ENCODE measurements around the gene ASCL3. TPM values are rescaled to one million over a fixed set of nuclear protein-coding genes. Genes with fewer than 3 reads are reported as not detected.
A peak's percentile ranks its signal among the peaks of the same experiment; 100 is the strongest.
"Not testable (repeated sequence)": the region's sequence is repeated elsewhere in the genome, so short reads cannot be mapped to it uniquely, and the experiment has no call there.

ASCL3 gene
- total RNA-seq, 1 donor from 2014 or later, result not detected

DNA sequence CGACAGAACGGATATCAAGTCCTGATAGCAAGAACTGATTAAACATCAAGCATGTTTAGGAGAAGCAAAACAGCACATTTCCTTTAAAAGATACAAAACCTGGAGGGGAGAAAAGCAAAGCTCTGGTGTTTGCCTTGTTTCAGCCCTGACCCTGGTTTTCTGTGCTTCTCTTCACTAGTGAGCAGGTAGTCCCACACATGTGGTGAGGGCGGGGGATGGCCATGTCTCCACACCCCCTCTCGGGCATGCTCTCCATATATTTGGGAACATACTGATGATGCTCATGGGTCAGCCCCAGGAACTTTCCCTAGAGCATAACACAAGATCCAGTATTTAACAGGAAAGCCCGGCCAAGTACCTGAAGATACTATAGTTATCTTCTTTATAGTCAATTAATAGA lies 20.1 kb downstream of the ASCL3 start:
- intact Hi-C loops (cut with DNase I), result no loop called here
- ATAC-seq (no peak), DNase-seq (ENCODE audit: low spot score) (no peak)

DNA sequence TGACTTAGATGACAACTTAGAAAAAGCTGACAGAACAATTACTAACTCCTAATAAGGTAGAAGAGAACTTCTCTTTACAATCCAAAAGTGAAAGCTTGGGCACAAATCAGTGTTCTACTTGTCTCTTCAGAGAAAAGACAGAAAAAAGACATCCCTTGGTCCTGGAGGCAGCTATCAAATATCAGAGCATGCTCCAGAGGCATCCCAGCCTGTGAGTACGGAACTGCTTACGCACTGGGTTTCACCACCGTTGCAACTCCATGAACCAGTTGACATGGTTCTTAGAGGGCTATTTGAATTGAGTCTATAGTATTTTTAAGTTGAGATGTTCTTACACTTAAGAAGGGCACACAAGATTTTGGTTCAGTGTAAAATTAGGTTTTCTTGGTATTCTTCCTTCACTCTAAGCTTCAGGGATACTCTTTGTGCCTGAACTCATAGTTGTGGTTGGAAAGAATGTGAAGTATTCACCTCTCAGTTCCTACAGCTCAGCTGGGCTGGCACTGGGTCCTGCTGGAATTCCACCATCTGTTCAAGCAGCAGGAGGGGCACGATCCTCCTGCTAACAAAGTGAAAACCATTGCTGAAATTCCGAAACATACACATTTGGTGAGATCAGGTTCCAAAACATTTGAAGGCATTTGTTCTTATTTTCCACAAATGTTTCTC lies 25.5 kb downstream of the ASCL3 start:
- intact Hi-C loops (cut with DNase I), result no loop called here
- ATAC-seq, result peak; percentile 80
- no peak for DNase-seq (ENCODE audit: low spot score)

DNA sequence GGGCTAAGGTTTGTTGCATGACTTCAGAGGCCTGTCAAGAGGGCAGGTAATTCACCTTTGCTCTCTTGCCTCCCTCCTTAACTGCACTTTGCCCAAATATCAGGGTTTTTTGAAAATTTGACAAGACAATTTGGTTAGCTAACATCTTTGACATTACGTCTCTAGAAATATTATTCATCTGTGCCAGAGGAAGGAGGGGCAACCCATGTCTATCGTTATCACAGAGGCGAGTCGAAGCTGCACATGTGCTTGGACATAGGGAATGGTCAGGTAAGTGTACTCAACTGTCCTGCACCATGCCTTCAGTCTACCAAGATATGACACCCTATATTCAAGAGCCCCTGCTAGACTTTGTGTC lies 28.2 kb downstream of the ASCL3 start:
- intact Hi-C loops (cut with DNase I), result no loop called here
- ATAC-seq (no peak), DNase-seq (ENCODE audit: low spot score) (no peak)

DNA sequence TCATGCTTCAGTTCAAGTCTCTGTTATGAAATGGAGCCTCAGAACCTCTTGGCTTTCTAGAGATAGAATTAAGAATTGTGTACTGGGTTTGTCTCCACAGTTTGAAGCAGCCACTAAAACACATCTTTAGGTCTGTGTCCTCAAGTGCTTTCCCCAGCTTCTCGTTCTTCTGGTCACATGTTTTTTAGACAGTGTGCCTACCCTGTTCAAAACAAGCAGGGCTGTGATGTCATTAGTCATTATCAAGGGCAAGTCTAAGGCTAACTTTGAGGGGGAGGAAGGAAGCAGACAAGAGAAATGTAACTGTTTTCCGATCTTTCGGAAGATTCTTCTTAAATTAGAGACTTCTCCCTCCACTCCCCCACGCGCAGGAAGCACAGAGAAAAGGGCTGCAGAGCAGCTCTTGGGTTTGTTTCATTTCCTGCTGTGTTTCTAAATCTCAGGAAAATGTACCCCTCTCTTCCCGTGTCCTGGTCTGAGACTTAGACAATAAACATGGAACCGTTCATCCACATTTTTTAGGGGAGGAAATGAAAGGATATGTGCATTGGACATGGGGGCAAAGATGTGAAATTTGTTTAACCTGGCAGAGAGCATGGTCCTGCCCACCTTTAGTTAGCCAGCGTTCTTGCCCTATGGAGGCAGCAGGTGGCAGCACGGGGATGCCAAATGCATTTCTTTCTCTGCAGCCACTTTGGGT lies 28.7 kb downstream of the ASCL3 start:
- intact Hi-C loops (cut with DNase I), result no loop called here
- ATAC-seq (peak; percentile 32), DNase-seq (ENCODE audit: low spot score) (no peak)

DNA sequence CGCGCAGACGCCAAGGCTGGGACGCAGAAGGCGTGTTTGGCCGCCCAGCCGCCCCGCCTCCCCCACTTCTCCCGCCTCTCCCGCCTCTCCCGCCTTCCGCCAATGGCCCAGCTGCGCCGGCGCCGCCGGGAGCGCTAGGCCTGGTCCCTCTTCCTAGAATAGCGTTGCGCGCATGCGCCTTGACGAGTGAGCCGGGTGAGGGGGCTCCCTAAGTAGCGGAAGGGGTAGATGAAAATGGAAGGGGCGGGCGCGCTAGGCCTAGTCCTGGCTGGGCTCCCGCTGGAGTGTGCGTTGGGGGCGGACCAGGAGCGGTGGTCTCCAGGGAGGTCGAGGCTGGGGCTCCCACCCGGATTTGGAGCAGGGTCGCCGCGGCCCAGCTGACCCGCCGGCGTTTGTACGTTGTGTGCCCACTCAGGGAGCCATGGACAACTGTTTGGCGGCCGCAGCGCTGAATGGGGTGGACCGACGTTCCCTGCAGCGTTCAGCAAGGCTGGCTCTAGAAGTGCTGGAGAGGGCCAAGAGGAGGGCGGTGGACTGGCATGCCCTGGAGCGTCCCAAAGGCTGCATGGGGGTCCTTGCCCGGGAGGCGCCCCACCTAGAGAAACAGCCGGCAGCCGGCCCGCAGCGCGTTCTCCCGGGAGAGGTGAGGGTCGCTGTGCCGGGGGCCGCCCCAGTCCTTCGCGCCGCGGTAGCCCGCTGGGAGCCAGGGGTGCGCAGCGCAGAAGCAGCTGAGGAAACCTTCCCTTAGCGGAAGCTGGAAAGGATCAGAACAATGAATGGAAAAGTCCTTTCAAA lies 31.6 kb downstream of the ASCL3 start, which contains the start of gene AKIP1:
AKIP1 (plus strand) TSS at position 161 of the 795 bp plus-strand sequence; CDS start at position 422, 261 bp downstream.
- peak; percentile 98 for DNase-seq (ENCODE audit: low spot score)
- peak; percentile 97 for ATAC-seq
- intact Hi-C loops (cut with DNase I), result no loop called here

DNA sequence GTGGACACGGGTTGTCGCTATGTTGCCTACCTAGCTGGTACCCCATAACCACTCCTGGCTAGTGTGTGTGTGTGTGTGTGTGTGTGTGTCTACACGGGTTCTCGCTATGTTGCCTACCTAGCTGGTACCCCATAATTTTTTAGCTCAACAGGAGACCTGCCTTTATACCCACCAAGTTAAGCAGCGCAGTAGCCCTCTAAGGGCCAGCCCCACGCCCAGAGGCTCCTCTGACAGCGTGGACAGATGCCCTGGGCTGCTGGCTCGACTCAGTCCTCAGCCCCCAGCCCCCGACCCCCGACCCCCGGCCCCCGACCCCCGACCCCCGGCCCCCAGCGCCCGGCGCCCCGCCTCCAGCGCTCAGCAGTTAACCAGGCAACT lies 32.2 kb downstream of the ASCL3 start:
- no peak for DNase-seq (ENCODE audit: low spot score)
- intact Hi-C loops (cut with DNase I), result no loop called here
- ATAC-seq, result no peak

DNA sequence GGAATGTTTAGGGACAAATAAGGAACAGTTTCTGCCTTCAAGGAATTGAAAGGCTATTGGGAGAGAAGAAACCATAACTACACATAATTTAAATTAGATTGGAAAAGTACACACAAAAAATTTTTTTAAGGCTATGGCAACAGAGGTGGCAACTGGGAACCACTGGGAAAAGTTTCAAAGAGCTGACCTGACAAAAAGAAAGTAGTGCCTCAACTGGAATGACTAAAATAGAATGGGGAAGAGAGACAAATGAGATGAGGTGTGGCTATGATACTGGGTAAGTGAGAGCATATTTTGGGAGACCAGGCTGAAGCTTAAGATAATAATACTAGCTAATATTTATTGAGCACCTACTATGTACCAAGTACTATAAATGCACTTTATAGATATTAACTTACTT lies 34.7 kb downstream of the ASCL3 start:
- intact Hi-C loops (cut with DNase I), result no loop called here
- no peak for DNase-seq (ENCODE audit: low spot score)
- no peak for ATAC-seq

DNA sequence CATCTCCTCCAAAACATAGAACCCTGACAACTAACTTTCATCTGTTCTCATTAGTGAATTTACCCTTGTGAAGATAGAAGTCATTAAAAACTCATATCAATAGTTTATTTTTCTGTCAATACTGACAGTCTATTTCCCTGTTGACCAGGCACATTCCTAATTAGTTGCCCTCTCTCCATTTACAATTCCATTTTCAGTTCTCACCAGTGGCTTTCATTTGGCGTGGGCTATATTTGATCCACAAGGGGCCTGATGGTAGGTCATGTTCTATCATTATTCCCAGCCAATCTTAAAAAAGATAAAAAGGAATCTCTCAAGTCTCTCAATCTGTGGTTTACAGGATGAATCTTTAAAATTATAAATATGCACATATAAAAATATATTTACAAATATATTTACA lies 35.7 kb downstream of the ASCL3 start:
- no peak for ATAC-seq
- no peak for DNase-seq (ENCODE audit: low spot score)
- intact Hi-C loops (cut with DNase I), result no loop called here

DNA sequence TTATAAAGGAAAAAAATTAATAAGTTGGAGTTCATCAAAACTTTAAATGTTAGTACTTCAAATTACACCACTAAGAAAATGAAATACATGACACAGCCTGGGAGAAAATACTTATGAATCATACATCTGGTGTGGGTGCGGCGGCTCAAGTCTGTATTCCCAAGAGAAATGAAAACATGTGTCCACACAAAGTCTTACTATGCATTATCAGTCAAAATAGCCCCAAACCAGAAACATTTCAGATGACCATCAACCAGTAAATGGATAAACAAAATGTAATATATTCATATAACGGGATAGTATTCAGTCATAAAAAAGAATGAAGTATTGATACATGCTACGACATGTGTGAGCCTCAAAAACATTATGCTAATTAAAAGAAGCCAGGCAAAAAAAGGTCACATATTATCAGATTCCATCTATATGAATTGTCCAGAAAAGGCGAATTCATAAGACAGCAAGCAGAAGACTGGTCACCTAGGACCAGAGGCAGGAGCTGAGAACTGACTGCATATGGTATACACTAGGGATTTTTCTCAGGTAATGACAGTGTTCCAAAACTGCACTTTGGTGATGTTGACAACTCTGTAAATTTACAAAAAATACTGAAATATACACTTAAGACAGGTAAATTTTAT lies 37.2 kb downstream of the ASCL3 start:
- intact Hi-C loops (cut with DNase I), result no loop called here
- DNase-seq (ENCODE audit: low spot score), result no peak
- ATAC-seq, result no peak

DNA sequence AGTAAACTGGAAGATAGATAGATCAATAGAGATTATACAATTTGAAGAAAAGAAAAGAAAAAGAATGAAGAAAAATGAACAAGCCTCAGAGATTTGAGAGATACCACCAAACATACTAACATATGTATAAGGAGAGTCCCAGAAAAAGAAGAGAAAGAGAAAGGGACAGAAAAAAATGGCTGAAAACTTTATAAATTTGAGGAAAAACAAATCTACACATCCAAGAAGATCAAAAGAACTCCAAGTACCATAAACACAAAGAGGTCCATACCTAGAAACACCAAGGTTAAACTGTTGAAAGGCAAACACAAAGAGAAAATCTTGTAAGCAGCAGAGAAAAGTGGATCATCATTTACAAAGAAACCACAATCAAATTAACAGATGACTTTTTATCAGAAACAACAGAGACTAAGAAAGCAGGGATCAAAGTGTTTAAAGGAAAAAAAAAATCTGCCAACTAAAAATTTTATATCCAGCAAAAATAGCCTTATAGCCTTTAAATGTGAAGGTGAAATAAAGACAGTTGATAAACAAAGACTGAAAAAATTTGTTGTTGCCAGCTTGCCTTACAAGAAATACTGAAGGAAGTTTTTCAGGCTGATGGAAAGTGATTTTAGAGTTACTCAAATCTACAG lies 43.6 kb downstream of the ASCL3 start:
- intact Hi-C loops (cut with DNase I), result no loop called here
- DNase-seq (ENCODE audit: low spot score) (no peak), ATAC-seq (no peak)

DNA sequence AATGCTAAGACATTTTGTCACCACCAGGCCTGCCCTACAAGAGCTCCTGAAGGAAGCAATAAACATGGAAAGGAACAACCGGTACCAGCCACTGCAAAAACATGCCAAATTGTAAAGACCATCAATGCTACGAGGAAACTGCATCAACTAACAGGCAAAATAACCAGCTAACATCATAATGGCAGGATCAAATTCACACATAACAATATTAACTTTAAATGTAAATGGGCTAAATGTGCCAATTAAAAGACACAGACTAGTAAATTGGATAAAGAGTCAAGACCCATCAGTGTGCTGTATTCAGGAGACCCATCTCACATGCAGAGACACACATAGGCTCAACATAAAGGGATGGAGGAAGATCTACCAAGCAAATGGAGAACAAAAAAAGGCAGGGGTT lies 51.6 kb downstream of the ASCL3 start:
- intact Hi-C loops (cut with DNase I); DNase-seq (ENCODE audit: low spot score); ATAC-seq: not testable (repeated sequence)

Other genes with a start within 250 kb of the ASCL3 start
- 14.7 TPM for gene AKIP1, start 31.8 kb downstream of the ASCL3 start, total RNA-seq
- gene C11orf16, start 10.1 kb downstream of the ASCL3 start, total RNA-seq, result not detected
- gene TMEM9B, start 21.4 kb upstream of the ASCL3 start, total RNA-seq, result 44.0 TPM
- gene NRIP3, start 61.0 kb upstream of the ASCL3 start, total RNA-seq, result 0.62 TPM
- gene SCUBE2, start 148.6 kb upstream of the ASCL3 start, total RNA-seq, result 8.8 TPM

Data from sciatic nerve (tissue), 2 donors.